ENCODE measurements around the gene PC. TPM values are rescaled to one million over a fixed set of nuclear protein-coding genes. Genes with fewer than 3 reads are reported as not detected.
A peak's percentile ranks its signal among the peaks of the same experiment; 100 is the strongest.
"Not testable (repeated sequence)": the region's sequence is repeated elsewhere in the genome, so short reads cannot be mapped to it uniquely, and the experiment has no call there.

PC gene
- total RNA-seq, 1 experiment from 2014 or later, result 39.1 TPM

GRCh38 chr11:66962801-66963200 is 4.6 kb upstream of the PC start:
- Histone ChIP-seq H3K27me3 (replicated peaks; ENCODE audit: insufficient read depth, low read depth, low read length, poor library complexity) (no peaks in the 10 kb centered on the region), H3K9me3 (ENCODE audit: low read depth, low read length, poor library complexity, severe bottlenecking) (no peaks in the 10 kb centered on the region), H3K4me3 (ENCODE audit: low read depth, low read length, poor library complexity, severe bottlenecking) (no peak overlapping the region), H3K4me1 (ENCODE audit: insufficient read depth, low read length, poor library complexity, severe bottlenecking) (peaks cover 10% of the 10 kb centered on the region), H3K36me3 (ENCODE audit: insufficient read depth, low read length, poor library complexity, severe bottlenecking) (no peaks in the 10 kb centered on the region), H3K27ac (ENCODE audit: low read depth, low read length, poor library complexity, severe bottlenecking) (no peak overlapping the region)
- TF ChIP-seq CTCF (conservative IDR thresholded peaks at IDR 0.05; ENCODE audit: low read depth, low read length), result no peak
- TF ChIP-seq EZH2 (IDR thresholded peaks at IDR 0.05; ENCODE audit: borderline replicate concordance, low read depth, low read length, poor library complexity, severe bottlenecking), result no peak
- BruUV-seq (replicated peaks), result no TSS peak
- intact Hi-C loops (cut with micrococcal nuclease; ENCODE audit: unreplicated experiment), result no loop called here
- POLR2A ChIA-PET (ENCODE audit: low non-redundant PET), result interaction anchor here (0.6 kb wide), 1 partner anchor 27 kb away, joined by 6 read pairs; no protein-coding TSS in a partner anchor
- no peak for DNase-seq (ENCODE audit: low spot score)
- CTCF ChIA-PET, result interaction anchor here (0.6 kb wide), 1 partner anchor 122 kb away, joined by 12 read pairs; no protein-coding TSS in a partner anchor

GRCh38 chr11:66962247-66962646 is 4.1 kb upstream of the PC start:
- ChIA-PET CTCF (no interaction called here), POLR2A (ENCODE audit: low non-redundant PET) (no interaction called here)
- Histone ChIP-seq H3K36me3 (ENCODE audit: insufficient read depth, low read length, poor library complexity, severe bottlenecking) (no peaks in the 10 kb centered on the region), H3K4me3 (ENCODE audit: low read depth, low read length, poor library complexity, severe bottlenecking) (no peak overlapping the region), H3K27ac (ENCODE audit: low read depth, low read length, poor library complexity, severe bottlenecking) (no peak overlapping the region), H3K9me3 (ENCODE audit: low read depth, low read length, poor library complexity, severe bottlenecking) (no peaks in the 10 kb centered on the region), H3K4me1 (ENCODE audit: insufficient read depth, low read length, poor library complexity, severe bottlenecking) (peaks cover 15% of the 10 kb centered on the region), H3K27me3 (replicated peaks; ENCODE audit: insufficient read depth, low read depth, low read length, poor library complexity) (no peaks in the 10 kb centered on the region)
- no peak for TF ChIP-seq EZH2 (IDR thresholded peaks at IDR 0.05; ENCODE audit: borderline replicate concordance, low read depth, low read length, poor library complexity, severe bottlenecking)
- no peak for TF ChIP-seq CTCF (conservative IDR thresholded peaks at IDR 0.05; ENCODE audit: low read depth, low read length)
- intact Hi-C loops (cut with micrococcal nuclease; ENCODE audit: unreplicated experiment), result no loop called here
- no peak for DNase-seq (ENCODE audit: low spot score)
- no TSS peak for BruUV-seq (replicated peaks)

GRCh38 chr11:66961691-66962213 is 3.6 kb upstream of the PC start:
- intact Hi-C loops (cut with micrococcal nuclease; ENCODE audit: unreplicated experiment); BruUV-seq (replicated peaks); POLR2A ChIA-PET (ENCODE audit: low non-redundant PET); H3K27me3 ChIP-seq (replicated peaks; ENCODE audit: insufficient read depth, low read depth, low read length, poor library complexity); H3K4me3 ChIP-seq (ENCODE audit: low read depth, low read length, poor library complexity, severe bottlenecking); CTCF ChIA-PET; H3K36me3 ChIP-seq (ENCODE audit: insufficient read depth, low read length, poor library complexity, severe bottlenecking); H3K27ac ChIP-seq (ENCODE audit: low read depth, low read length, poor library complexity, severe bottlenecking); DNase-seq (ENCODE audit: low spot score); H3K9me3 ChIP-seq (ENCODE audit: low read depth, low read length, poor library complexity, severe bottlenecking): not testable (repeated sequence)
- H3K4me1 ChIP-seq (ENCODE audit: insufficient read depth, low read length, poor library complexity, severe bottlenecking), result peaks cover 17% of the 10 kb centered on the region

- Histone ChIP-seq H3K9me3 (ENCODE audit: low read depth, low read length, poor library complexity, severe bottlenecking) (no peaks in the 10 kb centered on the region), H3K27ac (ENCODE audit: low read depth, low read length, poor library complexity, severe bottlenecking) (peak overlapping the region; percentile 24), H3K36me3 (ENCODE audit: insufficient read depth, low read length, poor library complexity, severe bottlenecking) (no peaks in the 10 kb centered on the region), H3K4me3 (ENCODE audit: low read depth, low read length, poor library complexity, severe bottlenecking) (peak overlapping the region; percentile 69), H3K27me3 (replicated peaks; ENCODE audit: insufficient read depth, low read depth, low read length, poor library complexity) (no peaks in the 10 kb centered on the region), H3K4me1 (ENCODE audit: insufficient read depth, low read length, poor library complexity, severe bottlenecking) (peaks cover 19% of the 10 kb centered on the region)
- TF ChIP-seq CTCF (conservative IDR thresholded peaks at IDR 0.05; ENCODE audit: low read depth, low read length) (no peak), EZH2 (IDR thresholded peaks at IDR 0.05; ENCODE audit: borderline replicate concordance, low read depth, low read length, poor library complexity, severe bottlenecking) (no peak)
- POLR2A ChIA-PET (ENCODE audit: low non-redundant PET), result no interaction called here
- CTCF ChIA-PET, result no interaction called here
- intact Hi-C loops (cut with micrococcal nuclease; ENCODE audit: unreplicated experiment), result loop anchor here (5.0 kb wide), 1 partner anchor 117 kb away; the partner anchor contains the start of gene RCE1
- no peak for DNase-seq (ENCODE audit: low spot score)
- BruUV-seq (replicated peaks), result TSS peak; percentile 82
These were observed 732 bp upstream of the PC start for GRCh38 chr11:66958956-66959274.

All from A673 (cell line).